ENCODE measurements around the gene C9.

DNA sequence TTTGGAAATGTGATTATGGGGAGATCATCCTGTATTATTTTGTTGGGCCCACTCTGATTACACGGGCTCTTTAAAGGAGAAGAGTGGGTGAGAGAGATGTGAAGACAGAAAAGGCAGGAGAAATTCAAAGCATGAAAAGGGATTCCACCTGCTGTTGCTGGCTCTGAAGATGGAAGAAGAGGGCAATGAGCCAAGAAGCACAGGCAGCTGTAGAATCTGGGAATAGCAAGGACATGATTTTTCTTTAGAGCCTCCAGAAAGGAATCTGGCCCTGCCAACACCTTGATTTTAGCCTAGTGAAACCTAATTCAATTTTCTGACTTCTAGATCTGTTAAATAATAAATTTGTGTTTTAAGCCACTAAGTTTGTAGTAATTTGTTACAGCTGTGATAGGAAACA lies 11.3 kb downstream of the C9 start:
- TF ChIP-seq, protein P1, sequence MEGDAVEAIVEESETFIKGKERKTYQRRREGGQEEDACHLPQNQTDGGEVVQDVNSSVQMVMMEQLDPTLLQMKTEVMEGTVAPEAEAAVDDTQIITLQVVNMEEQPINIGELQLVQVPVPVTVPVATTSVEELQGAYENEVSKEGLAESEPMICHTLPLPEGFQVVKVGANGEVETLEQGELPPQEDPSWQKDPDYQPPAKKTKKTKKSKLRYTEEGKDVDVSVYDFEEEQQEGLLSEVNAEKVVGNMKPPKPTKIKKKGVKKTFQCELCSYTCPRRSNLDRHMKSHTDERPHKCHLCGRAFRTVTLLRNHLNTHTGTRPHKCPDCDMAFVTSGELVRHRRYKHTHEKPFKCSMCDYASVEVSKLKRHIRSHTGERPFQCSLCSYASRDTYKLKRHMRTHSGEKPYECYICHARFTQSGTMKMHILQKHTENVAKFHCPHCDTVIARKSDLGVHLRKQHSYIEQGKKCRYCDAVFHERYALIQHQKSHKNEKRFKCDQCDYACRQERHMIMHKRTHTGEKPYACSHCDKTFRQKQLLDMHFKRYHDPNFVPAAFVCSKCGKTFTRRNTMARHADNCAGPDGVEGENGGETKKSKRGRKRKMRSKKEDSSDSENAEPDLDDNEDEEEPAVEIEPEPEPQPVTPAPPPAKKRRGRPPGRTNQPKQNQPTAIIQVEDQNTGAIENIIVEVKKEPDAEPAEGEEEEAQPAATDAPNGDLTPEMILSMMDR (IDR thresholded peaks at IDR 0.05) = no peak
- no peak for TF ChIP-seq POLR2A (IDR thresholded peaks at IDR 0.05)

All from heart left ventricle (tissue), 13 donors.